GM19099 (cell line): ENCODE data around the gene EGFLAM.

Experiments
- POLR2A ChIP-seq: IDR thresholded peaks from 3 replicates; pipeline ENCODE4 v1.6.1; 2011; ENCODE audit warnings: low read depth; ENCODE audit not compliant: insufficient read length; ENCODE audit errors: extremely low read depth

Gene EGFLAM

GRCh38 chr5:38253759-38254158 is 4.6 kb upstream of the EGFLAM start:
- no peak for TF ChIP-seq POLR2A

- no peak for TF ChIP-seq POLR2A
Measured at GRCh38 chr5:38257308-38258041, 884 bp upstream of the EGFLAM start.

- TF ChIP-seq POLR2A, result no peak
Measured at GRCh38 chr5:38258042-38258318, 379 bp upstream of the EGFLAM start.

GRCh38 chr5:38259062-38259808 is 876 bp downstream of the EGFLAM start:
- TF ChIP-seq POLR2A, result no peak

- TF ChIP-seq POLR2A, result no peak
Measured at GRCh38 chr5:38259809-38260160, 1.4 kb downstream of the EGFLAM start.

- TF ChIP-seq POLR2A, result no peak
Measured at GRCh38 chr5:38263983-38264382, 5.6 kb downstream of the EGFLAM start.

- no peak for TF ChIP-seq POLR2A
Measured at GRCh38 chr5:38265546-38266179, 7.3 kb downstream of the EGFLAM start.

- no peak for TF ChIP-seq POLR2A
Measured at GRCh38 chr5:38267372-38267771, 9.0 kb downstream of the EGFLAM start.

- TF ChIP-seq POLR2A, result no peak
Measured at GRCh38 chr5:38273626-38274025, 15.3 kb downstream of the EGFLAM start.

GRCh38 chr5:38274370-38274769 is 16.0 kb downstream of the EGFLAM start:
- no peak for TF ChIP-seq POLR2A

- TF ChIP-seq POLR2A, result no peak
Measured at GRCh38 chr5:38284384-38284783, 26.0 kb downstream of the EGFLAM start.

GRCh38 chr5:38285226-38285625 is 26.9 kb downstream of the EGFLAM start:
- no peak for TF ChIP-seq POLR2A

- no peak for TF ChIP-seq POLR2A
Measured at GRCh38 chr5:38286002-38286401, 27.6 kb downstream of the EGFLAM start.

- no peak for TF ChIP-seq POLR2A
Measured at GRCh38 chr5:38287124-38287523, 28.8 kb downstream of the EGFLAM start.

- no peak for TF ChIP-seq POLR2A
Measured at GRCh38 chr5:38289457-38289856, 31.1 kb downstream of the EGFLAM start.

- no peak for TF ChIP-seq POLR2A
Measured at GRCh38 chr5:38290028-38290653, 31.8 kb downstream of the EGFLAM start.
